ENCODE data around the gene GPR87. TPM values are rescaled to one million over a fixed set of nuclear protein-coding genes. Genes with fewer than 3 reads are reported as not detected.

Gene GPR87
- total RNA-seq, 1 experiment from 2014 or later: 13.3 TPM

DNA sequence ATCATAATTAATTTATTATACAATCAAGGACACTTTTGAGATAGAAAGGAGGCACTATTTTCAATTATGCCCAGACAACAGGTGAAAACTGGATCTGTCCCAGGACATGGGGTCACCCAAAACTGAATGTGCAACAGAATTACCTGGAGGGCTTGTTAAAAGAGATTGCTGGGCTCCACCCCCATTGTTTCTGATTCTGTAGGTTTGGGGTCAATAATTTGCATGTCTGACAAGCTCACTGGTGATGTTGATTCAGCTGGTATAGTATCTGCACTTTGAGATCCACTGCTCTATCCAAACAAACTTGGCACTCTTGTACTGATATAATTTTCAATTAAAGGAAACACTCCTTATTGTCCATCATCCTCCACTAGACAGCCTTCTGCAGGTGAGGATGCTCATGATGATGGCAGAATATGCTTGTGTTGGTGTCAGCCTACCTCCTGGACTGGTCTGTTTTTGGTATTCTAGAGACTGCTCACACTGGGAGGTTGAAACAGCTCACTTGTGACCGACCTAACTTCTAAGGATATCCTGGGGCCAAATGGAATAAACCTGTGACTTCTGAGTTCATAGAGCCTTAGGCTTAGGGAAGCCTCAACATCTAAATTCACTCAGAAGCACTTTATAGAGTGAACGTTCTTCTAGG, 40.5 kb downstream of the GPR87 start:
- H3F3A ChIP-seq (ENCODE audit: low read length, unreplicated experiment): no peaks in the 10 kb centered on the region
- DNase-seq (no peak), ATAC-seq (no peak)
- no TSS peak for BruUV-seq (replicated peaks)
- no peak overlapping the region for H3K4me3 ChIP-seq (ENCODE audit: low read length)
- H4K20me1 ChIP-seq (ENCODE audit: low read length): no peaks in the 10 kb centered on the region
- H2AFZ ChIP-seq (ENCODE audit: low read length): no peak overlapping the region
- no peaks in the 10 kb centered on the region for H3K9me3 ChIP-seq (ENCODE audit: low read length)
- H3K4me1 ChIP-seq (ENCODE audit: insufficient read depth, low read length): 0 out of 2 replicates have a peak, but pooled peaks cover 8% of the 10 kb centered on the region
- H3K4me2 ChIP-seq (ENCODE audit: low read length): no peak overlapping the region
- H3K27ac ChIP-seq (ENCODE audit: low read length): no peak overlapping the region
- TF ChIP-seq EZH2 (IDR thresholded peaks at IDR 0.05; ENCODE audit: low read length, unreplicated experiment): no peak
- TF ChIP-seq EZH2phosphoT487 (IDR thresholded peaks at IDR 0.05; ENCODE audit: borderline replicate concordance, low read length): no peak
- TF ChIP-seq, protein P1, sequence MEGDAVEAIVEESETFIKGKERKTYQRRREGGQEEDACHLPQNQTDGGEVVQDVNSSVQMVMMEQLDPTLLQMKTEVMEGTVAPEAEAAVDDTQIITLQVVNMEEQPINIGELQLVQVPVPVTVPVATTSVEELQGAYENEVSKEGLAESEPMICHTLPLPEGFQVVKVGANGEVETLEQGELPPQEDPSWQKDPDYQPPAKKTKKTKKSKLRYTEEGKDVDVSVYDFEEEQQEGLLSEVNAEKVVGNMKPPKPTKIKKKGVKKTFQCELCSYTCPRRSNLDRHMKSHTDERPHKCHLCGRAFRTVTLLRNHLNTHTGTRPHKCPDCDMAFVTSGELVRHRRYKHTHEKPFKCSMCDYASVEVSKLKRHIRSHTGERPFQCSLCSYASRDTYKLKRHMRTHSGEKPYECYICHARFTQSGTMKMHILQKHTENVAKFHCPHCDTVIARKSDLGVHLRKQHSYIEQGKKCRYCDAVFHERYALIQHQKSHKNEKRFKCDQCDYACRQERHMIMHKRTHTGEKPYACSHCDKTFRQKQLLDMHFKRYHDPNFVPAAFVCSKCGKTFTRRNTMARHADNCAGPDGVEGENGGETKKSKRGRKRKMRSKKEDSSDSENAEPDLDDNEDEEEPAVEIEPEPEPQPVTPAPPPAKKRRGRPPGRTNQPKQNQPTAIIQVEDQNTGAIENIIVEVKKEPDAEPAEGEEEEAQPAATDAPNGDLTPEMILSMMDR (conservative IDR thresholded peaks at IDR 0.05; ENCODE audit: low read depth, low read length): no peak
- ChIA-PET CTCF (no interaction called here), POLR2A (ENCODE audit: unreplicated experiment) (no interaction called here)
- intact Hi-C loops (cut with micrococcal nuclease): no loop called here
- no peaks in the 10 kb centered on the region for H3K9me2 ChIP-seq (replicated peaks; ENCODE audit: low read length)
- no peaks in the 10 kb centered on the region for H3K36me3 ChIP-seq (ENCODE audit: low read depth, low read length)
- H3K27me3 ChIP-seq (ENCODE audit: low read length): no peaks in the 10 kb centered on the region
- no peak overlapping the region for H3K9ac ChIP-seq (ENCODE audit: low read length)
- no peaks in the 10 kb centered on the region for H3K79me2 ChIP-seq (ENCODE audit: low read length)

DNA sequence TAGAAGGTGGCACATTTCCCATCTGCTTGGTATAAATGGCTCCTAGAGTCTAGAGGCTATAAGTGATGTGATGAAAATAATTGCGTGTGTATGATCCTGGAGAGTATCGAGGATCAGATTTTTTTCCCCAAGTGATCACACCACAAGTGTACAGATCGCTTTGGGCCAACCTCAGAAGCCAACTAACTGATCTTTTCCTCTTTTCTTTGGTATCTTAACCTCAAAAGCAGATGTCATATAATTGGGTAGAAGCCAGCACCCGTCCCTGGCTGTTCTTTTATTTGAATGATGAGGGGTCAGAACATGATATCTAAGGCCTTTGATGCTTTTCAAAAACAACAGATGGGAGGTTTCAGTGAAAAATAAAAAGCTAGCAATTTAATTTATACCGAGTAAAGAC, 41.5 kb downstream of the GPR87 start:
- DNase-seq (no peak), ATAC-seq (no peak)
- no peaks in the 10 kb centered on the region for H3K36me3 ChIP-seq (ENCODE audit: low read depth, low read length)
- H3K9me2 ChIP-seq (replicated peaks; ENCODE audit: low read length): no peaks in the 10 kb centered on the region
- H3F3A ChIP-seq (ENCODE audit: low read length, unreplicated experiment): no peaks in the 10 kb centered on the region
- intact Hi-C loops (cut with micrococcal nuclease): no loop called here
- H4K20me1 ChIP-seq (ENCODE audit: low read length): no peaks in the 10 kb centered on the region
- TF ChIP-seq EZH2 (IDR thresholded peaks at IDR 0.05; ENCODE audit: low read length, unreplicated experiment) (no peak), EZH2phosphoT487 (IDR thresholded peaks at IDR 0.05; ENCODE audit: borderline replicate concordance, low read length) (no peak)
- TF ChIP-seq, protein P1 (conservative IDR thresholded peaks at IDR 0.05; ENCODE audit: low read depth, low read length): no peak
- ChIA-PET CTCF (no interaction called here), POLR2A (ENCODE audit: unreplicated experiment) (no interaction called here)
- H3K79me2 ChIP-seq (ENCODE audit: low read length): no peaks in the 10 kb centered on the region
- H3K27ac ChIP-seq (ENCODE audit: low read length): no peak overlapping the region
- no peak overlapping the region for H3K9ac ChIP-seq (ENCODE audit: low read length)
- no TSS peak for BruUV-seq (replicated peaks)
- H3K4me3 ChIP-seq (ENCODE audit: low read length): no peak overlapping the region
- H2AFZ ChIP-seq (ENCODE audit: low read length): no peak overlapping the region
- H3K4me1 ChIP-seq (ENCODE audit: insufficient read depth, low read length): 0 out of 2 replicates have a peak, but pooled peaks cover 8% of the 10 kb centered on the region
- no peaks in the 10 kb centered on the region for H3K27me3 ChIP-seq (ENCODE audit: low read length)
- H3K4me2 ChIP-seq (ENCODE audit: low read length): no peak overlapping the region
- H3K9me3 ChIP-seq (ENCODE audit: low read length): no peaks in the 10 kb centered on the region

DNA sequence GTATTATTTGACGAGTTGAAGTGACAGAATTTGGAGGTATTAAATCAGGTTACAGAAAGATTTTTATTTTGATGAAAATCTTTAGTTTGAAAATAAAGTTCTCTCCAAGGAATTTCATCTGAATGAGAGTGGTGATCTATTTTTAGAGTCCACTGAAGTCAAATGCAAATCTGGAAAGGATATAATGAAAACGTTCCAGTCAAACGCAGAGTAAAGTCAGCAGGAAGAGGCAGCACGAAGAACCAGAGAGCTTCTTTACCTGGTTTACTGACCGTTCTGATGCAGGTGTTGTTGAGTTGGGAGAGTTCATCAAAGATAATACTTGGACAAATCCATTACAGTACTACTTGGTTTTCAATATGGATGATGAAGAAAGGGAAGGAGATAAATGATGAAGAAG, 47.0 kb downstream of the GPR87 start:
- DNase-seq (no peak), ATAC-seq (no peak)
- H3K27me3 ChIP-seq (ENCODE audit: low read length): no peaks in the 10 kb centered on the region
- no peaks in the 10 kb centered on the region for H4K20me1 ChIP-seq (ENCODE audit: low read length)
- H2AFZ ChIP-seq (ENCODE audit: low read length): no peak overlapping the region
- H3K36me3 ChIP-seq (ENCODE audit: low read depth, low read length): no peaks in the 10 kb centered on the region
- intact Hi-C loops (cut with micrococcal nuclease): no loop called here
- TF ChIP-seq EZH2phosphoT487 (IDR thresholded peaks at IDR 0.05; ENCODE audit: borderline replicate concordance, low read length) (no peak), EZH2 (IDR thresholded peaks at IDR 0.05; ENCODE audit: low read length, unreplicated experiment) (no peak)
- TF ChIP-seq, protein P1 (conservative IDR thresholded peaks at IDR 0.05; ENCODE audit: low read depth, low read length): no peak
- no peaks in the 10 kb centered on the region for H3K4me1 ChIP-seq (ENCODE audit: insufficient read depth, low read length)
- no peaks in the 10 kb centered on the region for H3K79me2 ChIP-seq (ENCODE audit: low read length)
- H3K4me3 ChIP-seq (ENCODE audit: low read length): no peak overlapping the region
- no TSS peak for BruUV-seq (replicated peaks)
- H3K9me3 ChIP-seq (ENCODE audit: low read length): no peaks in the 10 kb centered on the region
- POLR2A ChIA-PET (ENCODE audit: unreplicated experiment): no interaction called here
- CTCF ChIA-PET: no interaction called here
- no peak overlapping the region for H3K4me2 ChIP-seq (ENCODE audit: low read length)
- no peaks in the 10 kb centered on the region for H3F3A ChIP-seq (ENCODE audit: low read length, unreplicated experiment)
- H3K9ac ChIP-seq (ENCODE audit: low read length): no peak overlapping the region
- no peak overlapping the region for H3K27ac ChIP-seq (ENCODE audit: low read length)
- H3K9me2 ChIP-seq (replicated peaks; ENCODE audit: low read length): no peaks in the 10 kb centered on the region
